GM18499 (cell line): Measurements from ENCODE around the gene KRT37.
"Not testable (repeated sequence)": the region's sequence is repeated elsewhere in the genome, so short reads cannot be mapped to it uniquely, and the experiment has no call there.

Experiments
- ATAC-seq: cut with Tn5 transposase; IDR thresholded peaks from one replicate; pipeline ENCODE4 v1.9.1; 2021; ENCODE audit warnings: moderate number of reproducible peaks; ENCODE audit not compliant: insufficient read depth, unreplicated experiment

The KRT37 gene

DNA sequence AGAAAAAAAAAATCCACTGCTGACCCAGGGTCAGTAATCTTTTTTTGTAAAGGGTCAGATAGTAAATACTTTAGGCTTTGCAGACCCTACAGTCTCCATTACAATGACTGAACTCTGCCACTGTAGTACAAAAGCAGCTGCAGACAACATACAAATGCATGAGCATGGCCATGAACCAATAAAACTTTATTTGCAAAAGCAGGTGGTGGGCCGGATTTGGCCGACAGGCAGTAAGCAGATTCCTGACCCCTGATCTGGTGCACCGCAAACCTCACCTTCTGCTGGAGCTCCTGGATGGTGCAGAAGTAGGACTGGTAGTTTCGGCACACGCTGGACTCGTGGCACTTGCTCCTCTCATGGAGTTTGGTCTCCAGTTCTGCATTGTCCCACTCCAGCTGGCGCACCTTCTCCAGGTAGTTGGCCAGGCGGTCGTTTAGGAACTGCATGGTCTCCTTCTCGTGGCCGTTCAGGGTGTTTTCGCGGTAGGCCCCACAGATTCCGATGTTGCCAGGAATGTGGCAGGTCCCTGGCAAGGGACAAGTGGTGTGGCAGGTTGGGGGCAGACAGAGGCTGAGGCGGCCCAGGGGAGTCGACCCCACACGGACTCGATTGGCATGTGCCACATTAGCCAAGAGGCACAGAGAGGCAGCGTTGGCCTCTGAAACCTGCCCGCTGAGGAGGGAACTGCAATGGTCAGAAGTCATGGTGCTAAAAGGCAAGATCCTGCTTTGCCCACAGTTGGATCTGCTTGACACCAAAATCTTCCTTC is 13.1 kb downstream of the KRT37 start:
- no peak for ATAC-seq

DNA sequence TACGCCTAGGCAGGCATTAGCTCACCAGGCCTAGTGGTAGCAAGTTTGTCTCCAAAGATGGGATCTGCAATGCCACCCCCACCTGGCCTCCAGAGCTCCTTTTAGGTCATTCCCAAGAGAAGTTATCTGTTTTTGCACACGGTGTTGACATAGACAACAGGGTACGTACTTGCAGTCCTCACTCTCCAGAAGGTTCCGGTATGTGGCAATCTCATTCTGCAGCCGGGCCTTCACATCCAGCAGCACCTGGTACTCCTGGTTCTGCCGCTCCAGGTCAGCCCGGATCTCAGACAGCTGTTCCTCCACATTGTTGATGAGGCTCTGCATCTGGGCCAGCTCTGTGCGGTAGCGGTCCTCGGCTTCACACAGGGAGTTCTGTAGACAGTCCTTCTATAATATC is 17.2 kb downstream of the KRT37 start:
- ATAC-seq = no peak

DNA sequence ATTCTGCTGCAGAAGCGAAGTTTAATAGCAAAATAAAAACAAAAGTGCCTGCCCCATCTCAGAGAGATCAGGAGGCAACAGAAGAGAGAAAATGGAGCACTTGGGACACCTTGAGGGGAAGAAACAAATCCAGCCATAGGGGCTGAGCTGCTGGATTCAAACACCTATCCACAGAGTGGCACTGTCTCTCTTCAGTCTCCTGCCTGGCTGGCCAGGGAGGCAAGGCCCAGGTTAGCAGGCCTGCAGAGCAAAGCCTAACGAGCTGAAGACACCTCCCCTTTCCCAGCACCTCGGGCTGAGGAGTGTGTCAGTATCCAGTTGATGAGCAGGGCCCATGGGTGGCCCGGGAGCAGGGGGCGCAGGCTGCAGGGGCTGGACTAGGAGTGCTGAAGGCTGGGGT is 18.2 kb downstream of the KRT37 start:
- ATAC-seq = no peak

DNA sequence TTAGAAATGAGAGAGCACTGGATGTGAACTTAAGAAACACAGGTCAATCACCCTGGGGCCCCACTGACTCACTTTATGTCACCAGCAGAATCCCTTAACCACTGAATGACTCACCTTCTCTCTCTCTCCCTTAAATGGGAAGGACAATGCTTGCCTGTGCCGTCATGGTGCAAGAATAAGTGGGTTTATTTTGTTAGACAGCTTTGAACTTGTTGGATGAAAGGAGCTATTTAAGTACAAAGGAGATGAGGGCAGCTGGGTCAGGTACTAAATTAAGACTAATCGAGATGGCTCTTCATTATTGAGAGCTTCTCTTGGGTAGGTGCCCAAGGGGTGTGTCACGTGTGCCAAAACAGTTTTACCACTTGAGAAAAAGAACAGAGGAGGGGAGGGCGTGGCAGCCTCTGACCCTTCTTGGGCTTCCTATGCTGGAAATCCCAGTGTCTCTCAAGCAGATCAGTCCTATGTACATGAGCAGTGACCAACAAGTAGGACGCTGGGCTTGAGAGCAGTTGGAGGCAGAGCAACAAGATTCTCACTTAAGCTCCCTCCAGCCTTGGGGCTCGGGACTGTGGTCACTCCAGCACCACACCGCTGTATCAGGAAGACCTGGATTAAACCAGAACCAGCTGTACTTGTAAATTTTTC is 20.2 kb downstream of the KRT37 start:
- no peak for ATAC-seq

DNA sequence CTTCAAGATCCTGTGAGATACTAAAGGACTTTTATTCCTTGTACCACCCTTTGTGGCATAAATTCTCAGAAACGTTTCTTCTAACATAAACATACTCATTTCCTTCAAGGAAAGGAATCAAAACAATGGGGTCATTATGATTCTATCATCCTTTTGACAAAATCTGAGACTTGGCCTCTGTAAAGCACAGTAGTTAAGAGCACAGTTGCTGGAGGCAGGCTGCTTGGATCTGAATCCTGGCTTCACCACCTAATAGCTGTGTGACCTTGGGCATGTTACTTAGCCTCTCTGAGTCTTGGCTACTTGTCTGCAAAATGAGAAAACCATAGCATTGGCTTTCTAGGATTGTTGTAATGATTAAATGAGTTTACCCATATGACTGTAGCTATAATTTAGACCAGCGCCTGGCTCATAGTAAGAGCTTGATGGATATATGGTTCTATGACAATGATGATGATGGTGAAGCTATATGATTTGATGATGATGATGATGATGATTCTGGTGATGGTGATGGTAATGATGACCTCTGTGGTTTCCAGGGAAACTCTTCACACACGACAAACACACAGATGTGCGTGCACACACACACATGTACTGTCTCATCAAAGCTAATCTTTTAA is 20.9 kb downstream of the KRT37 start:
- no peak for ATAC-seq

DNA sequence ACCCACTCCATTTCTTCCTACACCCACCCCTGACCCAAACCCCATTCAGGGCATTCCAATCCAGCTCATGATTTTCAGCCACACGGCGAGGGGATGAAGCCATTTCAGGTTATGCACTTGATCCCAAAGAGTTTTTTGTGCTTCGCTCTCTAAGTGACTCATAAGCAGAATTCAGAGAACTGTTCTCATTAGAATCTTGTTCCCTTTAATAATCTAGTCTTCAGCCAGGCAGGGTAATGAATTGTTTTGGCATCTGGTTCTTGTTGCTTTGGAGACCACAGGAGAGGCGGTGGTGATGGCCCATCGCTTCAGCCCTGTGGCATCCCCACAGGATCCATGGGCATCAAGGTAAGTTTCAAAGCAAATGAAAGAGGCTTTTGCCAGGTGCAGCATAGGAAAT is 22.2 kb downstream of the KRT37 start:
- ATAC-seq = no peak

DNA sequence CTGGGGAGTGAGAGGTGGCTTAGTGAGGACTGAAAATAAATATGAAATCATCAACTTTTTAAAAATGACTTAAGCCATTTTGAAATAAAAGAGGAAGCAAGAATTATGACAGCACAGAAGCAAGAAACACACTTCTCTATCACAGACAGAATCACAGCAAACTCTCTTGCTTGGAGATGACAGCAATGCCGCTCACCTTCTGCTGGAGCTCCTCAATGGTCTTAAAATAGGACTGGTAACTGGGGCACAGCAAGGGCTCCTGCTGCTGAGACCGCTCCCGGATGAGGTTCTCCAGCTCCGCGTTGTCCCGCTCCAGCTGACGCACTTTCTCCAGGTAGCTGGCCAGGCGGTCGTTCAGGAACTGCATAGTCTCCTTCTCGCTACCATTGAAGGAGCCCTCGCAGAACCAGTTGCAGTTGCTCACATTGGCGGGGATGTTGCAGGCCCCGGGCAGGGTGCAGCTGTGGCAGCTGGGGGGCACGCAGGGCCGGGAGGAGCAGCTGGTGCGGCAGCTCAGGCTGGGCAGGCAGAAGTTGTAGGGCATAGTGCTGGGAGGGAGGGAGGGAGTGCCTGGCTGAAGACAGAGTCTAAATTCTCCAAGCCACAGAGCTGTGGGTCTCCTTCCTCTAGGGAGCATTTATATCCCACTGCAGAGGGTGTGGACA is 27.3 kb downstream of the KRT37 start, which contains the start of gene KRT31:
Gene KRT31 (minus strand): TSS at position 613 of the 665 bp plus-strand sequence. CDS start 69 bp downstream, at position 544.
- ATAC-seq = no peak

DNA sequence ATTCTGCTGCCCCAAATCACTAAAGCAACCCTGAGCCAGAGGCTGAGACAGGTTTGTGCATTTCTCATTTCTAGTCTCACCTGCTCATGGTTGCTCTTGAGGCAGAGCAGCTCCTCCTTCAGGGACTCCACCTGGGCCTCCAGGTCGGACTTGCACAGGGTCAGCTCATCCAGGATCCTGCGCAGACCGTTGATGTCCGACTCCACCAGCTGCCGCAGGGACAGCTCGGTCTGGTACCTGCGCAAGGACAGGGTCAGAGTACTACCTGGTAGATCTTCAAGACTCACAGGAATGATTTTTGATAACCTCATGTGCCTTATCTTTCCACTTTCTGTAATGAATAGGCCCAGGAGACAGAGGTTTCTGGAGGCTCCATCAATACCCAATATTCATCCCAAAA is 28.0 kb downstream of the KRT37 start:
- no peak for ATAC-seq

DNA sequence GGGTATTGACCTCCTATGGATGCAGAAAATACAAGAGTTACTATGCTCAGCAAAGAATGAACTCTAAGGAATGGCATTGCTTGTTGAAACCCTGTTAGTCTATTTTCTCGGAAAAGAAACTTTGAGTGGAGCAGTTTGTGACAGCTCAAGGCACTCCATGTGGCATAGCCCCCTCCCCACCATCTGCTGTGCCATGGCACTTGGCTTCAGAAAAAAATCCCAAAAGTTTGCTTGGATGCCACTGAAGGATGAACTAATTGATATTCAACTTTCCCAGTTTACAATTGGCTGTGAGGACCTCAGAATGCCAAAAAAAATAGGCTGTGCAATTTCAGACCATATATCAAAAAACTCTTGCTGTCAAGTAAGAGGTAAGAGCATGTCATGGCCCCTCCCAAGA is 28.8 kb downstream of the KRT37 start:
- no peak for ATAC-seq

DNA sequence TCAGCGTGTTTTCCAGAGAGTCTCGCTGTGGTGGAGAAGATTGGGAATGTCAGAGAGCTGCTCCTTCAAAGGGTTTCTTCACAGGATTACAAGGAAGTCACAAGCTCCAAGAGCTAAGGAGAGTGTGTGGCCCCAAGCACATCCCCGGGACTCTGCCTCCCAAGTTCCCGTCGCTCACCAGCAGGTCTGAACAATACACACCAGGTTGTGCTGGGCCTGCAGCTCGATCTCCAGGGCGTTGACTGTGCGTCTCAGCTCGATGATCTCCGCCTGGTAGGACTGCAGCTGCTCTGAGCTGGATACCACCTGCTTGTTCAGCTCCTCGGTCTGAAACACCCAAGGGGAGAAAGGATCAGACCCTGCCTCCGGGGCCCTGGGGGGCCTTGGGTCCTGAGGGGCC is 29.3 kb downstream of the KRT37 start:
- ATAC-seq = not testable (repeated sequence)

DNA sequence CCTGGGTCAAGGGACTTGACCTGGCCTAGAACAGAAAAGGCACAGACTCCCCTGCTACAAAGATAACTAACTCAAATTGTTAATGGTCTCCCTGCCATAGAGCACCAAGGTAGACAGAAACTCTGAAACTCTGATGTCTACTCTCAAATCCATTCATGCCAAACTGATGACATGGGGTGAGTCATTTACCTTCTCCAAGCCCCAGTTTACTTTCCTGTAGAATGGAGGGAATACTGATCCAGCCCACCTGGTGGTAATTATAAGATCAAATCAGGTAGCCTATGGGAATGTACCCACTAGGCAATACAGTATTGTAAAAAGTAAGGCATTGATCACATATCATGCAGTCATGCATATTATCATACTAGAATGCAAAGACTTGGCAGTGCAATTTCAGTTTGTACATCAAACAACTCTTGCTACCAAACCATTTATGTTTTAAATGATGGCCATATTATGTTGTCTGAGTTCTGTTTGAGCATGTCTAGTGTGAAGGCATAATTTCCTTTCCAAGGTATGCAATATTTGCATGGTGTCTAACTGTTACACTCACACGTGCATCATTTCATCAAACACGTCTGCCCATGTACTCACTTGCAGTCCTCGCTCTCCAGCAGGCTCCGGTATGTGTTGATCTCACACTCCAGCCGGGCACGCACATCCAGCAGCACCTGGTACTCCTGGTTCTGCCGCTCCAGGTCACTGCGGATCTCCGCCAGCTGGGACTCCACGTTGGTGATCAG is 30.0 kb downstream of the KRT37 start:
- ATAC-seq = no peak

DNA sequence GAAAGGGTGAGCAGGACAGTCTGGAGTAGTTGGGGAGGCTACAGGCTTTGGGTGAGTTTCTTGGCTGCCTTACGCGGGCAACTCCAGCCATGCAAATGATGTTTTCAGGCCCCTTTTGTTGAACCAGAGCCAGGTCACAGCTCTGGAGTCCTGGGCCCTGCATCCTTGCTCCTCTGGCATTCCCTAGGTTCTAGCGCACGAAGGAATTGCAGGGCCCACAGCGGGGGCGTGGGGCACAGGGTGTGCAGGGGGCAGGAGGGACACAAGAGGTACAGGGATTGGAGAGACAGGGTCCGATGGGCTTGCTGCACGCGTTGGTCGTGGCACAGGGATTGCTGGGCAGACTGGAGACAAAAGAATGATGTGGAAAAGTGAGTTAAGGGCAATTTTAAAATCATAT is 30.6 kb downstream of the KRT37 start:
- no peak for ATAC-seq

DNA sequence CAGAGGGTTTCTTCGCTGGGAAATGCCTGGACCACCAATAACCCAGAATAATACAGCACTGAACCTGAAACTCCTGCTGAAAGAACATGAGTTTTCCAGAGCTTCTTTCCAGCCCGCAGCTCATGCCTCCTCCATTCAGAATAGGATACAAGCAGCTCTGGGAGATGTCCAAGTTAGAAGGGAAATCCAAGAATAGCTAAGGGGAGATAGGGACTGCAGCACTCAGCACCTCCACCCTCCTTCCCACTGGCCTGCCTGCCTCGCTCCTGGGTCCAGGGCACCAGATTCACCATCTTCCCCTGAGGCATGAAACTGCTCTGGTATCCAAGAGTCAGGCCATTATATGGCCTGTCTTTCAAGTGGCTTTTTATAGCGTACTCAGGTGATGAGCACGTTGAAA is 31.1 kb downstream of the KRT37 start:
- no peak for ATAC-seq

DNA sequence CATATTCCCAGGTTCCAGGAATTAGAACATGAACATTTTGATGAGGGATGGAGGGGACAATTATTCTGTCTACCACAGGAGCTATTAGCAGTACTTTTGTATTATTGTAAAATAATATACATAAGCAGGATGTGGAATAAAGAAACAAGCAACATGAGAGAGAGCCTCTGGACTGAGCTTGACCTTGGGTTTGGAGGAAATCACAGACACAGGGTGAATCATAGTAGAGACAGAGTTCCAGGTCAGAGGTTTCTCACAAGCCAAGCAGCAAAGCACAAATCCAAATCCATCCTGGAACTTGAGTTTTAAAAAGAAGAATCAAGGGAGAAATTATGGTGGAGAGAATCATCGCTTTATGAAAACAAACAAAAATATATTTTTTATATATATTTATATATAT is 32.1 kb downstream of the KRT37 start:
- ATAC-seq = no peak

DNA sequence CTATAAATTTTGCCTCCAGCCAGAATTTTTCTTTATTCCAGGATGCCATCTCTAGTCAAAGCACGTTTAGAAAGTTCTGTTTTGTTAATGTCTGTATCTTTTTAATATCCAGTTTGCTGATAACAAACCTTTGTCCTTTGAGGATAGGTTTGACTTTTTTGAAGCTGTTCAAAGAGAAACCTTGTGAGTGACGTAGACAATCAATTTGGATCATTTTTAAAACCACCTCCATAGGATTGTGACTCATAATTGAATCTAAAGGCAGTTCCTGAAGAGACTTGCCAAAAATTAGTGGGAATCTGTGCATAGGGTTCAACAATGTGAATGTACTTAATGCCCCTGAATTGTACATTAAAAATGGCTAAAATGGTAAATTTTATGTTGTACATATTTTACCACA is 32.9 kb downstream of the KRT37 start:
- ATAC-seq = no peak

DNA sequence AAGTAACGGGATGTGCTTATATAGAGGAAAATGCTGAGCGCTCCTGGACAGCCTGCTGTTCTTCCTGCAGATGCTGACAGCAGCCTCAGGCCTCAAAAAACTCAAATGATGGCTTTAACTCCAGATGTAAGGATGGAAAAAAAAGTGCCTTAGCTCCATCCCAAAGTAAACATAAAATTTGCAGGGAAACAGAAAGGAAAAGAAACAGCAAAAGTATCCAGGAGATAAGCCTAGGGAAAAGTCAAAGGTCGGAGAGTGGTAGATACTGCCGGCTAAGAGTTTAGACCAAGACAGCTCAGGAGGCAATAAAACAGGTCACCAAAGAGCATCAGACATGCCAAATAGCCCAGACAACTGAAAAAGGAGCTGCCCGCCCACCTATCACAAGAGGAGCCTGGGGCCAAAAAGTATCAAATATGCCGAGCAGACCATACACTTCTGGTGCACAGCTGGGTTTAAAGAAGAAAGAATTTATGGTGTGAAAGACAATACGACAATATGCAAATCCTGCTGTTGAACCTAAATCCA is 33.9 kb downstream of the KRT37 start:
- ATAC-seq = no peak

DNA sequence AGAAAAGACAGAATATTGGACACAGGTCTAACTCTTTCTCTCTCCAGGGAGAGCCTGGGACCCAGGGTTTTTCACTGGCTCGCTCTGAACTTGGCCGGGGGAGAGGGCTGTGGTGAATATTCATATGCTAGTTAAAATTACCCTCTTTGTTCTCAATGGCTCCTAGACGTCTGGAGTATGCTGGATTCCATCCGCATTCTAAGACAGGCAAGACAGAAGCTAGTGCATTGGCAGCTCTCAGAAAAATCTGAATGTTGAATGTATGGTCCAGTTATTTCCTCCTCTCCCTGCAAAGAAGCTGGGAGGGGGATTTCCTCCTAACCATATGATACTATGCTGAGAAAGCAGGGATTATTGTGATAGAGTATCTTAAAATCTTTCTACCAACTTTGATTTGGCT is 36.7 kb downstream of the KRT37 start:
- ATAC-seq = no peak

DNA sequence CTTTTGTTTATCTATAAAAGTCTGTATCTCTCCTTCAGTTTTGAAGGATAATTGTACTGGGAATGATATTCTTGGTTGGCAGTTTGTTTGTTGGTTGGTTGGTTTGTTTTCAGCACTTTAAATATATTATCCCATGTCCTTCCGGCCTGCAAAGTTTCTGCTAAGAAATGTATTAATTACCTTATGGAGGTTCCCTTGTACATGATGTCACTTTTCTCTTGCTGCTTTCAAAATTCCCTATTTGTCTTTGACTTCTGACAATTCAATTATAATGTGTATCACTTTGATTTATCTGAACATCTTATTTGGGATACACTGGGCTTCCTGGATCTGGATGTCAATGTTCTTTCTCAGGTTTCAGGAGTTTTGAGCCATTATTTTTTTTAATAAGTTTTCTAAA is 38.2 kb downstream of the KRT37 start:
- ATAC-seq = no peak

DNA sequence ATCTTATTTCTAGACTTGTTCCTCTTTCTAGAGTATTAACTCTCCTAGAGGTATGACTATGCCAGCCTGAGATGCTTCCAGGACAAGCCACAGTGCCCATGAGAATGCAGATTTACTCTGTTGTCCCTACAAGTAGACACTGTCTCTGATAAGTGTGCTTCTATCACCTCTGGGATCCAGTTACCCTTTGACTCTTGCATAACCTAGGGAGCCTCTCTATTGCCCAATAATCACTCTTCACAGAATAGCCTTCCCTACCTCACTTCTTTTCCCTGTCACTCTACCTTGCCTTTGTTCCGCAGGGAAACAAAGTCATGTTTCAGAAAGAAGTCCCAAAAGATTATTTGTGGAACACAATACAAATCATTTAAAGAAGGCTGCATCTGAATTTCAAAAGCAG is 40.7 kb downstream of the KRT37 start:
- no peak for ATAC-seq

DNA sequence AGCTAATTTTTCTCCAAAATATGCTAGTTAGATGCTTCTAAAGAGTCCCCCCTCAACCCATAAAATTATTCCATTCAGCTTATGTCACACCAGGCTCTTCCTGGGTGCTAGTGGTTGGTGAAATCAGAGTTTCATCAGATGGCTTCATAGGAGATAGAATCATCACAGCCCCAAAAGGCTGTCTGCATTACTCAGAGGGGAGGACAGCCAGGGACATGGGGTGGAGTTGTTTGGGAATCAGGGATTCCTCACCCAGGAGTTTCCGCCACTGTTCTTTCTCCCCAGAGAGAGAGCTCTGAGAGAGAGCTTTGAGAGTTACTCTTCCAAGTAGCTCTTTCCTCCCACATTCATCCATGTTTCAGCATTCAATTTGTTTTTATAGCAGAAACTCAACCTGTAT is 42.0 kb downstream of the KRT37 start:
- ATAC-seq = no peak
